Ammon's horn (tissue), 1 donor: ENCODE measurements around the gene IL34.

Experiments used
- DNase-seq: peaks from one replicate; pipeline ENCODE4 v3.0.0-alpha.2; 2016; ENCODE audit warnings: low spot score

The IL34 gene

DNA sequence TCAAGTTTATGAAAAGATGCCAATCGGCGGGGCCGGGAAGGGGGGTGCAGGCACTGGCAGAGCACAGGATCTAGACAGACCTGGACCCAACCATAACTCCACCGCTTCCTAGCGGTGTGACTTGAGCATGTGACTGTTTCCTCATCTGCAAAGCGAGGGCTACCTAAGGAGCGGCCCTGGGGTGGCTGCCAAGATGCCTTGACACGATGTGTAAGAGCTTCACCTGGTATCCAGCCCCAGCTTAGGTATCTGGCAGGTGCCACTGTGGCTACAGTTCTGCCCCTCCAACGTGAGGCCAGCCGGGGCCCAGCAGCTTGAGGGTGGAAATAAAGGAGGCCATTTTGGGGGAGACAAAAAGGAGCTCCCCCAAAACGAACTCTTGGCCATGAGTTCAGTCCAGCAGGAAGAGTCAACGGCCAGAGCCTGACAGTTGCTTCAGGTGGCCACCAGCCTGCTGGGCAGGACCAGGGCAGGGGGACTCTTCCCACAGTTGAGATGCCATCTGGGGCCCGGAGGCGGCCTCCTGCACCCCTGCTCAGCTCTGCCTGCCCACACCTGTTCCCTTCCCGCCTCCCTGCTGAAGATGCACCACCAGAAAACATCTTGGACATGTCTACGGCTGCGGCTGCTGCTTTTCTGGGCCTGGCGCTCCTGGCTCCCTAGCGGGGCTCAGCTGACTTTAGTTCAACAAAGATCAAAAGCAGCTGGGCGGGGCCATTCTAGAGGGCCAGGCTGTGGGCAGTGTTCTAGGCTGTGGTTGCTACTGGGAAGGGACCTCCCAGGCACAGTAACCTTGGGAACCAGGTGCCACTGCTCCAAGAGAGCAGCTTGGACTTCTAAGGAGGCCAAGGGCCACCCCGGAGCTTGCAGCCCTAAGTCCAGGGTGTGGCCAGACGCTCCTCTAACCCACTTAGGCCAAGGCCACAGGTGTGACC, 42.9 kb downstream of the IL34 start:
- DNase-seq, result no peak

- no peak for DNase-seq
These were observed 43.9 kb downstream of the IL34 start for GRCh38 chr16:70689970-70690891.

GRCh38 chr16:70691223-70692129, 45.1 kb downstream of the IL34 start:
- peak; percentile 96 for DNase-seq

GRCh38 chr16:70692130-70692872, 45.9 kb downstream of the IL34 start:
- DNase-seq, result no peak

GRCh38 chr16:70692873-70693671, 46.7 kb downstream of the IL34 start:
- DNase-seq, result no peak

DNA sequence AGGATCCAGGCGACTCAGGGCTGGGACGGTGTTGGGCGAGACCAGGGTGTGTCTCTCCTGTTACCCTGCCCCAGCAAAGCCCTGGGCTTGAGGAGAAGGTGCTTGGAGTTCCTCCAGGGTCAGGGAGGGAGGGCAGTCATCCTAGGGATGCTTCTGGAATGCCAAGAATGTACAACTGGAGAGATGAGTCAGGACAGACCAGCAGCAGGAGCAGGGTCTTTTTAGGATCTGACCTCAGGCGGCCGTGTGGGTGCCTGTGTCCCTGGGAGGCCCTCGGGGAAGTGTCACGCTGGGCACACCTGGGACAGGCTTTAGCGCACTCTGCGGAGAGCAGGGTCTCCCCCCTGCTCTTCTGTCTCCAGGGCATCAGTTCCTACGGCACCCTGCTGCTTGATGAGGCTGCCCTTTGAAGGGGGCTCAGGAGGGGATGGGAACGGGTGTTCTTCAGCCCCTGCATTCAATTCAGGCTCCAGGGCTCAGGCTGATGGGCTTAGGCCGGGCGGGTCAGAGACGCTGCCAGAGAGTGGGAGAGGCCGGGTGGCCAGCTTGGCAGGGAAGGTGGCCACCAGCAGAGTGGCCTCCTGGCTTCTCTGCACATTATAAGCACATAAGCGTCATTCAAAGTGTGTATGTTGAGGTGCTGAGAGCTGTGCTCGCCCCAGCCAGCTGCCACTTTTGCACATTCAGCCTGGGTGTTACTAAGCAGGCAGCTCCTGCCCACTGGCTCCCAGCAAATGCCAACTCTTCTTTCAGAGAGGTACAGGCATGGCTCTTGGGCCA, 47.9 kb downstream of the IL34 start:
- DNase-seq, result no peak

GRCh38 chr16:70694868-70695218, 48.5 kb downstream of the IL34 start:
- DNase-seq, result no peak

GRCh38 chr16:70695331-70696070, 49.1 kb downstream of the IL34 start:
- no peak for DNase-seq

DNA sequence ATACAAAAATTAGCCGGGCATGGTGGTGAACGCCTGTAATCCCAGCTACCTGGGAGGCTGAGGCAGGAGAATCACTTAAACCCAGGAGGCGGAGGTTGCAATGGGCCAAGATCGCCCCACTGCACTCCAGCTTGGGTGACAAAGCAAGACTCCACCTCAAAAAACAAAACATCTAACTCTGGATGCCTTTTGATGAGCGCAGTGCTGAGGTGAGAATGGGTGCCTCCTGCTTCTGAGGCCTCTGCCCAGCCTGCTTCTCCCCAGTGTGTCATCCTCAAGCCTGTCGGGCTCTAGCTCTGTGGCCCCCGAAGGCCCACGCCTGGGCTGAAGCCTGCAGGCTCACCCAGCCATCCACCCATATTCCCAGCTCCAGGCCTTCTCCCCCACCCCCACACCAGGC, 50.0 kb downstream of the IL34 start:
- no peak for DNase-seq

DNA sequence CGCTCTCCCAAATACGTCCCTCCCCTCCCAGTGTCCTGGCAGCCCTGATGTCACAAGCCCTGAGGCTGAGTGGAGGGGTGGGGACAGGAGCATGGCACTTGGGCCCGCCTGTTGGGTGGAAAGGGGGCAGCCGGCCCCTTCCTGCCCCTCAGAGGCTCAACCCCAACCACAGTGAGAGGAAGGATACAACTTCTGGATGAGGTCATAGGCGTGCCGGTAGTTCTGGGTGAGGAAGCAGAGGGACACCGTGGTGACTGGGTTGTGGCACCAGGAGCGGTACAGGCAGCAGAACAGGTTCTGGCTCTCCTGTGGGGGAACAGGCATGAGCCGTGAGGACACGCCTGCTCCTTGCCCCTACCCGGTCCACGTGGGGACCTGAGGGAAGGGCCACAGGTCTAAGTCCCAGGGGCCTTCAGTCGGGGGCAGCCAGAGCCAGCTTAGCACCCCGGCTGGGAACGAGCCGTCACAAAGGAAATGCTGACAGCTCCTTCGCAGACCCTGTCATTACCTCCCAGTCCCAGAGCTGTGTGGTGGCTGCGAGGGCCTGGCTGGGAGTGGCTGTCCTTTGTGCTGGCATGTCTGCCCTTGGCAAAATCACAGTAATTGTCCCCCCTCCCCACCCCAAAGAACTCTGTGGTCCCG, 50.7 kb downstream of the IL34 start:
- DNase-seq, result no peak

- no peak for DNase-seq
These were observed 51.3 kb downstream of the IL34 start for GRCh38 chr16:70697594-70698170.

DNA sequence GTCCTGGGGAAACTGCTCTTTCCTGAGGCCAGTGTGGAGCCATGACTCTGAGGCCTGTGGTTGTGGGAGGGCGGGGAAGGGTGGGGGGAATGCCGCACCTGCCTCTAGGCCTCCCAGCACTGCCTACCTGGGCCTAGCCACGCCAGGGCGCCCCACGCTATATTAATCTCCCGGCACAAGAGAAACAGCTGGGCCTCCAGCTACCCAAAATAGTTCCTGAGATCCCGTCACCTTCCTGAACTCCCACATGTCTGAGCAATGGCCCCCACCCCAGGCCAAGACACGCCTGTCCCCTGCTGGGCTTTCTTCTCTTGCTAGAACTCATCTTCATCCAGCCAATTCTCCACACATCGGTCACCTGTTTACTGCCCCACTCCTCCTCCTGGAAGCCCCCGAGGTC, 52.5 kb downstream of the IL34 start:
- DNase-seq, result no peak

GRCh38 chr16:70699696-70700095, 53.3 kb downstream of the IL34 start:
- DNase-seq, result no peak

GRCh38 chr16:70700101-70701020, 54.0 kb downstream of the IL34 start:
- DNase-seq, result peak; percentile 91

DNA sequence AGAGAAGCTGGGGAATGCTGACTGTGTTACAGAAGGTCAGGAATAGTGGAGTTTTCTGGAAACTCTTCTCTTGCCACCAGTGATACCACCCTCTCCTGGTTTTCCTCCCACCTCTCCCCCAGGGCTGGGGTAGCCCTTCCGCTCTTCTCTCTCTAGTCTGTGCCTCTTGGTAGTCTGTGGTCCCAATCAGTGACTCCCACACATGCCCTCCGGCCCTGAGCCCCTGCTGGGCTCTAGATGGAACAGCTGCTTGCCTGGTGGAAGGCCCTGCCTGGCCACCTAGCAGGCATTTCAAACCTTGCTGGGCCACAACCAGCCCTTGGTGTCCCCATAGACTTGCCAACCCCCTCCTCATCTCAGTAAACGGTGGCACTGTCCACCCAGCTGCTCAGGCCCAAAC, 54.7 kb downstream of the IL34 start:
- DNase-seq, result no peak

DNA sequence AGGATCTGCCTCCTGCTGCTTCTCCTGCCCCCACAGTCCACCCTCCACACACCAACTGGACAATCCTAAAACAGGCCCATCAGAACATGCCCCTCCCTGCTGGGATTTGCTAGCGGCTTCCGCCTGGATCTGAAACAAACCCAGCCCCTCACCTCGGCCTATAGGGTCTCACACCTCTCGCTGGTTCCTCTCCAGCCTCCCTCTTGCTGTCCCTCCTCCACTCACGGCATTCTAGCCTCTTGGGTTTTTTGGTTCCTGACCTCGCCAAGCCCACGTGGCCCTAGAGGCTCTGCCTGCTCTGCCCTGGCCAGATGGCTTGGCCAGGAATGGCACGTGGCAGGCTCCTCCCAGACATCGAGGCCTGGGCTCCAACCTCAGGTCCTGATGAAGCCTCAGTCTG, 55.2 kb downstream of the IL34 start:
- no peak for DNase-seq

- DNase-seq, result no peak
These were observed 55.6 kb downstream of the IL34 start for GRCh38 chr16:70701998-70702397.
